ENCODE measurements around the gene PARVB. TPM values are rescaled to one million over a fixed set of nuclear protein-coding genes. Genes with fewer than 3 reads are reported as not detected.
A peak's percentile ranks its signal among the peaks of the same experiment; 100 is the strongest.

The PARVB gene
- total RNA-seq, 1 experiment from 2014 or later, result 85.3 TPM

DNA sequence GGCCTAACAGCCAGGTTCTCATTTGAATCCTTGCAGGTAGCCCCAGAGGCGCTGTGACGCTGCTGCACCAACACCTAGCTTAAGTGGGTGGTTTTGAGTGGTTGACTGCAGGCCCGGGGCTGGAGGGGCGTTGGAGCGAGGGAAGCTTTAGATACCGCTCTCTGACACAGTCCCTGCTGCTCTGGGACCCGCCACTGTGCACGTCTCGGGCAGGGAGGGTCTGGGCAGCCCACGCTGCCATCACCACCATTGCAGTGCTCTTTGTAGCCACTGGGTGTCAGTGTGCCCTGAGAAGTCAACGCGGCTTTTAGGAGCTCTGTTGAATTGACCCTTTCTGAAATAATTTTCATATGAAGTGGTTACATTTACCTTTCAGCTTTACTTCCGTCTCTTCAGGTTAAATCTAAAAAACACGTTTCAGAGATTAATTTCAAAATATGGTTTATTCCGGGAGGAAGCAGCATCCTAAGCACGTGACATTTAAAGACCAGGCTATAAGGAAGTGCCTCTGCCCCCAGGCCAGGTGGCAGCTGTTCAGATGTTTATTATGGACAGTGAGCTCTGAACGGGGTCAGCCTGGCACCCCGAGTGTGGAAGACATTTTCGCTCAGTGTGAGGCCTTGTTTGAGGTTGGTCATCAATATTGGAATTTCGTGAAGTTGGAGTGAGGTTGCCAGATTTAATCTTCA is 30.9 kb upstream of the PARVB start:
- DNase-seq (peak; percentile 54), ATAC-seq (peak; percentile 73)
- TF ChIP-seq EZH2phosphoT487 (IDR thresholded peaks at IDR 0.05; ENCODE audit: borderline replicate concordance, low read length) (no peak), CTCF (conservative IDR thresholded peaks at IDR 0.05; ENCODE audit: low read depth, low read length) (peak; percentile 92), EZH2 (IDR thresholded peaks at IDR 0.05; ENCODE audit: low read length, unreplicated experiment) (no peak)
- Histone ChIP-seq H3K79me2 (ENCODE audit: low read length) (no peaks in the 10 kb centered on the region), H3K4me3 (ENCODE audit: low read length) (no peak overlapping the region), H3F3A (ENCODE audit: low read length, unreplicated experiment) (no peaks in the 10 kb centered on the region), H2AFZ (ENCODE audit: low read length) (no peak overlapping the region), H3K36me3 (ENCODE audit: low read depth, low read length) (peaks cover 14% of the 10 kb centered on the region), H4K20me1 (ENCODE audit: low read length) (no peaks in the 10 kb centered on the region), H3K27me3 (ENCODE audit: low read length) (no peaks in the 10 kb centered on the region), H3K4me2 (ENCODE audit: low read length) (no peak overlapping the region), H3K27ac (ENCODE audit: low read length) (no peak overlapping the region), H3K9me3 (ENCODE audit: low read length) (no peaks in the 10 kb centered on the region), H3K4me1 (ENCODE audit: insufficient read depth, low read length) (peaks cover 14% of the 10 kb centered on the region), H3K9ac (ENCODE audit: low read length) (no peak overlapping the region), H3K9me2 (replicated peaks; ENCODE audit: low read length) (no peaks in the 10 kb centered on the region)
- intact Hi-C loops (cut with micrococcal nuclease), result loop anchor here (1.0 to 2.0 kb wide), 2 partner anchors 92 to 634 kb away; no protein-coding TSS in a partner anchor
- BruUV-seq (replicated peaks), result no TSS peak
- ChIA-PET POLR2A (ENCODE audit: unreplicated experiment) (no interaction called here), CTCF (interaction anchor here (0.5 to 2.3 kb wide), 6 partner anchors 49 to 650 kb away, joined by 3 to 65 read pairs (median 6); no protein-coding TSS in a partner anchor)

- Histone ChIP-seq H3K9me3 (ENCODE audit: low read length) (no peaks in the 10 kb centered on the region), H4K20me1 (ENCODE audit: low read length) (no peaks in the 10 kb centered on the region), H3K4me1 (ENCODE audit: insufficient read depth, low read length) (peaks cover 14% of the 10 kb centered on the region), H3K9ac (ENCODE audit: low read length) (no peak overlapping the region), H3K4me2 (ENCODE audit: low read length) (no peak overlapping the region), H3K79me2 (ENCODE audit: low read length) (no peaks in the 10 kb centered on the region), H3K4me3 (ENCODE audit: low read length) (no peak overlapping the region), H2AFZ (ENCODE audit: low read length) (no peak overlapping the region), H3K9me2 (replicated peaks; ENCODE audit: low read length) (no peaks in the 10 kb centered on the region), H3K27me3 (ENCODE audit: low read length) (no peaks in the 10 kb centered on the region), H3K27ac (ENCODE audit: low read length) (no peak overlapping the region), H3K36me3 (ENCODE audit: low read depth, low read length) (peaks cover 14% of the 10 kb centered on the region), H3F3A (ENCODE audit: low read length, unreplicated experiment) (no peaks in the 10 kb centered on the region)
- TF ChIP-seq EZH2phosphoT487 (IDR thresholded peaks at IDR 0.05; ENCODE audit: borderline replicate concordance, low read length), result no peak
- no peak for TF ChIP-seq EZH2 (IDR thresholded peaks at IDR 0.05; ENCODE audit: low read length, unreplicated experiment)
- TF ChIP-seq CTCF (conservative IDR thresholded peaks at IDR 0.05; ENCODE audit: low read depth, low read length), result no peak
- intact Hi-C loops (cut with micrococcal nuclease), result no loop called here
- ChIA-PET CTCF (interaction anchor here (1.4 to 2.3 kb wide), 2 partner anchors 92 to 632 kb away, joined by 7 to 65 read pairs; no protein-coding TSS in a partner anchor), POLR2A (ENCODE audit: unreplicated experiment) (no interaction called here)
- no TSS peak for BruUV-seq (replicated peaks)
- ATAC-seq (no peak), DNase-seq (no peak)
Observed at GRCh38 chr22:43994006-43994405, 30.1 kb upstream of the PARVB start.

DNA sequence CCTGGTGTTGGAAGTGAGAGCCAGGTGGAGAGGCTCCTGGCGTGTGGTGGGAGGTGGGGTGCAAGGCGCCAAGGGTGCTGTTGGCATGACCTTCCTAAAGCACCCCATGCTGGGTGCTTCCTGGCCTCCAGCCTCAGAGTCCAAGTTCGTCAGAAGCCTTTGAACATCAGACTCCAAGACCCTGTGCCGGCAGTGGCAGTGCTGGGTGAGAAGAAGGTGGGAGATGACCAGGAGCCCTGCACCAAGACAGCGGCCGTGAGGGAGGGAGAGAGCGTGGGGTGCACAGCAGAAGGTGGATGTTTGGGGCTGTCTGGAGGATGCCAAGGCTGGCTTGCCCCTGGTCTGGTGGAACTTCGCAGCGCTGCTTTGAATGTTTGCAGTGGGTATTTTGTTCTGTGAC is 29.7 kb upstream of the PARVB start:
- no peak overlapping the region for H3K9ac ChIP-seq (ENCODE audit: low read length)
- no peak for TF ChIP-seq EZH2phosphoT487 (IDR thresholded peaks at IDR 0.05; ENCODE audit: borderline replicate concordance, low read length)
- no peak for TF ChIP-seq EZH2 (IDR thresholded peaks at IDR 0.05; ENCODE audit: low read length, unreplicated experiment)
- TF ChIP-seq CTCF (conservative IDR thresholded peaks at IDR 0.05; ENCODE audit: low read depth, low read length), result no peak
- BruUV-seq (replicated peaks), result no TSS peak
- ATAC-seq, result no peak
- DNase-seq, result no peak
- H3K27ac ChIP-seq (ENCODE audit: low read length), result no peak overlapping the region
- H3K4me1 ChIP-seq (ENCODE audit: insufficient read depth, low read length), result peaks cover 14% of the 10 kb centered on the region
- no peak overlapping the region for H2AFZ ChIP-seq (ENCODE audit: low read length)
- no peaks in the 10 kb centered on the region for H3K9me2 ChIP-seq (replicated peaks; ENCODE audit: low read length)
- no peak overlapping the region for H3K4me2 ChIP-seq (ENCODE audit: low read length)
- POLR2A ChIA-PET (ENCODE audit: unreplicated experiment), result no interaction called here
- no peaks in the 10 kb centered on the region for H3K9me3 ChIP-seq (ENCODE audit: low read length)
- CTCF ChIA-PET, result no interaction called here
- H3K4me3 ChIP-seq (ENCODE audit: low read length), result no peak overlapping the region
- no peaks in the 10 kb centered on the region for H3K27me3 ChIP-seq (ENCODE audit: low read length)
- no peaks in the 10 kb centered on the region for H3K79me2 ChIP-seq (ENCODE audit: low read length)
- H3F3A ChIP-seq (ENCODE audit: low read length, unreplicated experiment), result no peaks in the 10 kb centered on the region
- no peaks in the 10 kb centered on the region for H4K20me1 ChIP-seq (ENCODE audit: low read length)
- intact Hi-C loops (cut with micrococcal nuclease), result no loop called here
- H3K36me3 ChIP-seq (ENCODE audit: low read depth, low read length), result peaks cover 14% of the 10 kb centered on the region

Data from PC-3 (cell line).